Gastrocnemius medialis (tissue), 4 donors: ENCODE results near the gene MBNL1. TPM values are rescaled to one million over a fixed set of nuclear protein-coding genes. Genes with fewer than 3 reads are reported as not detected.

Experiments used
- ATAC-seq, 2 donors: fragments of 150-250 bp; one replicate each; pipeline ENCODE4 v1.9.1; 2016
- DNase-seq, 2 donors: peaks; one replicate each; pipeline ENCODE4 v3.0.0-alpha.2; 2019
- H3K27ac ChIP-seq, 4 donors: fragments of 200-600 bp; sonication (generic); 1 replicate in 1 of 4; 2 replicates in 3 of 4; pipeline ENCODE4 v1.5.1; 2016 to 2018; ENCODE audit warnings: mild to moderate bottlenecking in 2 of 4, moderate library complexity in 1 of 4
- H3K27me3 ChIP-seq, 3 donors: fragments of 200-600 bp; sonication (generic) in 2 of 3; 1 replicate in 1 of 3; 2 replicates in 2 of 3; pipeline versions ENCODE4 v1.5.1 to v1.6.0; 2016 to 2019; ENCODE audit warnings: mild to moderate bottlenecking in 1 of 3, moderate library complexity in 1 of 3
- H3K36me3 ChIP-seq, 2 donors: fragments of 200-600 bp; sonication (generic) in 1 of 2; one replicate each; pipeline ENCODE4 v1.5.1; 2017 to 2018
- H3K4me1 ChIP-seq, 2 donors: fragments of 200-600 bp; sonication (generic) in 1 of 2; one replicate each; pipeline ENCODE4 v1.5.1; 2016 to 2017; ENCODE audit warnings: mild to moderate bottlenecking in 2 of 2
- H3K4me3 ChIP-seq, 4 donors: fragments of 200-600 bp; sonication (generic) in 3 of 4; 1 replicate in 1 of 4; 2 replicates in 3 of 4; pipeline ENCODE4 v1.5.1; 2016 to 2019; ENCODE audit warnings: mild to moderate bottlenecking in 2 of 4
- H3K9me3 ChIP-seq, 3 donors: fragments of 200-600 bp; sonication (generic) in 2 of 3; 1 replicate in 1 of 3; 2 replicates in 2 of 3; pipeline ENCODE4 v1.5.1; 2016 to 2019
- POLR2A ChIP-seq, 2 donors: fragments of 450-650 bp; IDR thresholded peaks; one replicate each; pipeline ENCODE4 v1.6.1; 2017; ENCODE audit warnings: antibody characterized with exemption in 2 of 2, mild to moderate bottlenecking in 2 of 2, moderate library complexity in 2 of 2
- in situ Hi-C, 4 donors: fragments of 200-750 bp; cut with MboI; loops; one replicate each; pipeline versions ENCODE4 v1.15.0 to v1.8.0; 2017; ENCODE audit warnings: low sequenced_read_pairs in 4 of 4
- intact Hi-C: fragments of 100-400 bp; cut with DNase I; formaldehyde crosslinking; loops from one replicate; pipeline ENCODE4 v1.15.1; 2023; ENCODE audit warnings: low total_unique reads
- total RNA-seq, 4 donors: library from RNA; depleted of rRNA; stranded (reverse); fragments of >200 nt; gene quantifications; one replicate each; pipeline versions ENCODE4 v1.1.0 to v1.2.3, GENCODE V29; 2016
- TF ChIP-seq, protein P1 (sequence below), 5 experiments: fragments of 450-650 bp in 3 of 5; fragments of 200-600 bp in 2 of 5; sonication (generic) in 2 of 5; IDR thresholded peaks in 4 of 5; conservative IDR thresholded peaks in 1 of 5; 1 replicate in 4 of 5; 2 replicates in 1 of 5; pipeline ENCODE4 v1.5.1; 2016 to 2019; ENCODE audit warnings: antibody characterized with exemption in 5 of 5, mild to moderate bottlenecking in 3 of 5, moderate library complexity in 3 of 5

The MBNL1 gene
- total RNA-seq, 4 donors from 2014 or later: 519 to 597 (median 557) TPM

DNA sequence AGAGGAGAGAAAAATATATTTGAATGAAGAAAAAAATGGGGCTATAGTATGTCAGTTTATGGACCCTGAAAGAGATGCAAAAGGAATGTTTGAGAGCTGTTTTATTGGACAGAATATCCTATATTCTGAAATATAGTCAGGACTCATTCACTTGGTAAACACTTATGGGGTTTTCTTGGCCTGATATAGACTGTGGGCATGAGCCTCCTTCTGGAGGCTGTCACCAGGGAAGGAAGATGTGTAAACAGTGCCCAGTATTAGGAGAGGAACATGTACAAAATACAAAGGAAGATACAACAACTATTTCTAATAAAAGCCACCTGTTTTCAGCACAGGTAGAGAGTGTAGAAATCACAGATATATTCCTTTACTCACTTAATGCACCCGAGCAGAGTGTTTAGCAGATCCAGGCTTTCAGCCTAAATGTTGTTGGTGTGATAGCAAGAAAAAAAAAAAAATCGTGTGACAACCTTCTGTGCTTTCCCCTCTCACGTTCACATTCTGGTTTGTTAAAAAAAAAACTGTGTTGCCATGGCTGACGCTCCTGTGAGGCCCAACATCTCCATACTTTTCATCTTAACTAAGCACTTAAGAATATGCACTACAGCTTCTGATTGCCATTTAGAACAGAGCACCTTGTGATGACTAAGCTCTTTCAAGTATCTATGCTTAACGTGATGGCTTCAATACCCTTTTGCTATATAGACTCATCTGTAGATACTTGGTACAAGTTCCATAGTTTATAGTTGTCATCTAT, 134.1 kb downstream of the MBNL1 start:
- peaks cover 82 to 95% of the 10 kb centered on the region in 2 donors for H3K4me1 ChIP-seq
- H3K9me3 ChIP-seq: no peaks in the 10 kb centered on the region
- peak overlapping the region; percentile 92 to 96 (median 94) for H3K27ac ChIP-seq
- H3K36me3 ChIP-seq: no peaks in the 10 kb centered on the region
- no peak for DNase-seq
- intact Hi-C loops (loop anchor here (2.0 kb wide), 1 partner anchor 132 kb away; no protein-coding TSS in a partner anchor), in situ Hi-C loops (loop anchor here in 1 of 4 donors (5.0 kb wide), 1 partner anchor 101 kb away; no protein-coding TSS in a partner anchor)
- TF ChIP-seq, protein P1, sequence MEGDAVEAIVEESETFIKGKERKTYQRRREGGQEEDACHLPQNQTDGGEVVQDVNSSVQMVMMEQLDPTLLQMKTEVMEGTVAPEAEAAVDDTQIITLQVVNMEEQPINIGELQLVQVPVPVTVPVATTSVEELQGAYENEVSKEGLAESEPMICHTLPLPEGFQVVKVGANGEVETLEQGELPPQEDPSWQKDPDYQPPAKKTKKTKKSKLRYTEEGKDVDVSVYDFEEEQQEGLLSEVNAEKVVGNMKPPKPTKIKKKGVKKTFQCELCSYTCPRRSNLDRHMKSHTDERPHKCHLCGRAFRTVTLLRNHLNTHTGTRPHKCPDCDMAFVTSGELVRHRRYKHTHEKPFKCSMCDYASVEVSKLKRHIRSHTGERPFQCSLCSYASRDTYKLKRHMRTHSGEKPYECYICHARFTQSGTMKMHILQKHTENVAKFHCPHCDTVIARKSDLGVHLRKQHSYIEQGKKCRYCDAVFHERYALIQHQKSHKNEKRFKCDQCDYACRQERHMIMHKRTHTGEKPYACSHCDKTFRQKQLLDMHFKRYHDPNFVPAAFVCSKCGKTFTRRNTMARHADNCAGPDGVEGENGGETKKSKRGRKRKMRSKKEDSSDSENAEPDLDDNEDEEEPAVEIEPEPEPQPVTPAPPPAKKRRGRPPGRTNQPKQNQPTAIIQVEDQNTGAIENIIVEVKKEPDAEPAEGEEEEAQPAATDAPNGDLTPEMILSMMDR (IDR thresholded peaks at IDR 0.05 in 4 of 5, conservative IDR thresholded peaks at IDR 0.05 in 1 of 5): no peak
- no peak for TF ChIP-seq POLR2A (IDR thresholded peaks at IDR 0.05)
- H3K4me3 ChIP-seq: peak overlapping the region in 1 of 4 donors; percentile 19
- H3K27me3 ChIP-seq: no peaks in the 10 kb centered on the region
- ATAC-seq: peak; percentile 33 to 35

- H3K27me3 ChIP-seq: no peaks in the 10 kb centered on the region
- TF ChIP-seq, protein P1 (IDR thresholded peaks at IDR 0.05 in 4 of 5, conservative IDR thresholded peaks at IDR 0.05 in 1 of 5): no peak
- TF ChIP-seq POLR2A (IDR thresholded peaks at IDR 0.05): peak; percentile 63 to 70
- H3K4me1 ChIP-seq: peaks cover 82 to 94% of the 10 kb centered on the region in 2 donors
- no peaks in the 10 kb centered on the region for H3K9me3 ChIP-seq
- in situ Hi-C loops: loop anchor here in 1 of 4 donors (5.0 kb wide), 1 partner anchor 101 kb away; no protein-coding TSS in a partner anchor
- intact Hi-C loops: loop anchor here (2.0 kb wide), 2 partner anchors 105 to 133 kb away; no protein-coding TSS in a partner anchor
- H3K4me3 ChIP-seq: peak overlapping the region in 1 of 4 donors; percentile 24
- H3K36me3 ChIP-seq: no peaks in the 10 kb centered on the region
- DNase-seq (peak; percentile 96 to 98), ATAC-seq (peak; percentile 72 to 76)
- peak overlapping the region; percentile 92 to 96 (median 94) for H3K27ac ChIP-seq
Observed at GRCh38 chr3:152403632-152404066, 134.9 kb downstream of the MBNL1 start.

- in situ Hi-C loops (loop anchor here in 1 of 4 donors (5.0 kb wide), 1 partner anchor 103 kb away; no protein-coding TSS in a partner anchor), intact Hi-C loops (loop anchor here (2.0 kb wide), 1 partner anchor 106 kb away; no protein-coding TSS in a partner anchor)
- Histone ChIP-seq H3K36me3 (no peaks in the 10 kb centered on the region), H3K27ac (peak overlapping the region; percentile 92 to 96 (median 94)), H3K4me3 (peak overlapping the region in 2 of 4 donors; percentile 4 to 47), H3K27me3 (no peaks in the 10 kb centered on the region), H3K9me3 (no peaks in the 10 kb centered on the region), H3K4me1 (peaks cover 82 to 94% of the 10 kb centered on the region in 2 donors)
- TF ChIP-seq POLR2A (IDR thresholded peaks at IDR 0.05): no peak
- TF ChIP-seq, protein P1 (IDR thresholded peaks at IDR 0.05 in 4 of 5, conservative IDR thresholded peaks at IDR 0.05 in 1 of 5): no peak
- ATAC-seq: no peak
- DNase-seq: no peak
Observed at GRCh38 chr3:152404976-152405375, 136.2 kb downstream of the MBNL1 start.

DNA sequence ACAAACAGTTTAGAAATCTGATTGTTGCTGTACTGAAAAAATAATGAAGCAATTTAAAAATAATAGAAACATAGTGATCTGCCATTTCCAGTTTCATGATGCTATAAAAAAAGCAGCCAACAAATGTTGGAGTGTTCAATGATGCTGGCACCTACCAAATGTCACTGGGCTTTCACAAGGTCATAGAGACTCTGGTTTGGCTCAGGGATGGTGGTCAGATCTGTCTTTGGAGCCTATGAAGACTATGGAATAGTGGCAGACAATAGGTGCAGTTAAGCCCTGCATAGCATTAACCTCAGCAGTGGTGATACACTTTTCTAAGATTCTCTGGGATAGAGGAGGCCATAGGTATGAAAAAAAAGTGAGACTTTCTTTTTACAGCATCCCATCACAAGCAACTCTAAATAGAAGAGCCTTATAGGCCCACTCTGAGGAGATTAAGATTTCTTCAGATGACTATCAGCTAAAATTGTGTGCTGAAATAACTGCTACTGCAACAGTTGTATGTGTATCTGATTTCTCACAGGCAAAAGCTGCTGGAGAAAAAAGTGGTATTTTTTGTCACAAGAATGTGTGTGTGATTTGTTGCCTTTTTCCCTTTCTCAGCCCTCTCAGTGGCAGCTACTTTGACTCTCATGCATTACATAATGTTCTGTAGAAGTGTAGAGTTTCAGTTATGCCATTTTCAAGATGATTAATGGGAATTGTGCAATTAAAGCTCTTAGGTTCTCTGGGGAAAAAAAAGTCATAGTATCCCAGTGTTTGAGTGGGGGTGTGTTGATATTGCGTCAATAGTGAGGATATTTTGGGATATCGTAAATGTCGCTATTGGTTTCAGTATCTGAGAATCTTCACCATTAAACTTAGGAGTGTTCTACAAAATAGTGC, 137.4 kb downstream of the MBNL1 start:
- intact Hi-C loops: loop anchor here (2.0 kb wide), 1 partner anchor 107 kb away; no protein-coding TSS in a partner anchor
- Histone ChIP-seq H3K36me3 (no peaks in the 10 kb centered on the region), H3K27ac (peak overlapping the region; percentile 92 to 96 (median 94)), H3K4me3 (peak overlapping the region; percentile 35 to 47 (median 43)), H3K27me3 (no peaks in the 10 kb centered on the region), H3K4me1 (peaks cover 77 to 94% of the 10 kb centered on the region in 2 donors), H3K9me3 (no peaks in the 10 kb centered on the region)
- in situ Hi-C loops: no loop called here
- TF ChIP-seq POLR2A (IDR thresholded peaks at IDR 0.05): peak in 1 of 2 donors; percentile 33
- TF ChIP-seq, protein P1 (IDR thresholded peaks at IDR 0.05 in 4 of 5, conservative IDR thresholded peaks at IDR 0.05 in 1 of 5): no peak
- ATAC-seq (peak; percentile 63 to 69), DNase-seq (peak in 1 of 2 donors; percentile 56)
